T47D (cell line): ENCODE data around the gene NUDCD2.
"Not testable (repeated sequence)": the region's sequence is repeated elsewhere in the genome, so short reads cannot be mapped to it uniquely, and the experiment has no call there.

Experiments
- DNase-seq, 2 experiments: peaks; one replicate each; pipeline versions ENCODE4 v3.0.0 to v3.0.0-alpha.2; 2011 to 2012; ENCODE audit warnings: low read depth in 1 of 2, low spot score in 1 of 2
- JUND ChIP-seq: IDR thresholded peaks from 2 replicates; pipeline ENCODE4 v1.6.1; 2012; ENCODE audit warnings: low read depth
- in situ Hi-C: cut with HindIII; loops from 2 replicates; pipeline ENCODE4 v1.10.0; 2016; ENCODE audit warnings: low sequenced_read_pairs, low pct_unique_long_range_greater_than_20kb

NUDCD2 gene

GRCh38 chr5:163456840-163457239, 3.1 kb downstream of the NUDCD2 start:
- in situ Hi-C loops: no loop called here
- DNase-seq: no peak
- TF ChIP-seq JUND: no peak

GRCh38 chr5:163456029-163456589, 3.8 kb downstream of the NUDCD2 start:
- DNase-seq: no peak
- in situ Hi-C loops: no loop called here
- no peak for TF ChIP-seq JUND

GRCh38 chr5:163455406-163455805, 4.5 kb downstream of the NUDCD2 start:
- in situ Hi-C loops: not testable (repeated sequence)

GRCh38 chr5:163453705-163454104, 6.2 kb downstream of the NUDCD2 start:
- DNase-seq: no peak
- TF ChIP-seq JUND: no peak
- in situ Hi-C loops: no loop called here

More at GRCh38 chr5:163455406-163455805, 4.5 kb downstream of the NUDCD2 start:
- DNase-seq: not testable (repeated sequence)

- in situ Hi-C loops: no loop called here
- no peak for TF ChIP-seq JUND
Measured at GRCh38 chr5:163451489-163451888, 8.4 kb downstream of the NUDCD2 start.

GRCh38 chr5:163448491-163448890, 11.4 kb downstream of the NUDCD2 start:
- no peak for DNase-seq
- no peak for TF ChIP-seq JUND
- in situ Hi-C loops: no loop called here

More at GRCh38 chr5:163451489-163451888, 8.4 kb downstream of the NUDCD2 start:
- no peak for DNase-seq

GRCh38 chr5:163447875-163448274, 12.0 kb downstream of the NUDCD2 start:
- no peak for TF ChIP-seq JUND
- DNase-seq: no peak
- in situ Hi-C loops: no loop called here

GRCh38 chr5:163447191-163447590, 12.7 kb downstream of the NUDCD2 start:
- in situ Hi-C loops: no loop called here
- TF ChIP-seq JUND: no peak
- DNase-seq: no peak

GRCh38 chr5:163445345-163445744, 14.6 kb downstream of the NUDCD2 start:
- TF ChIP-seq JUND: no peak
- no peak for DNase-seq
- in situ Hi-C loops: no loop called here

- no peak for DNase-seq
- no peak for TF ChIP-seq JUND
- in situ Hi-C loops: no loop called here
Measured at GRCh38 chr5:163444526-163444925, 15.4 kb downstream of the NUDCD2 start.

GRCh38 chr5:163440954-163441353, 18.9 kb downstream of the NUDCD2 start:
- no peak for DNase-seq
- TF ChIP-seq JUND: no peak
- in situ Hi-C loops: no loop called here

GRCh38 chr5:163439092-163439425, 20.8 kb downstream of the NUDCD2 start:
- no peak for DNase-seq
- in situ Hi-C loops: no loop called here
- TF ChIP-seq JUND: no peak

GRCh38 chr5:163437309-163438182, 22.4 kb downstream of the NUDCD2 start, which contains the start of gene CCNG1:
TSS of gene CCNG1 (plus strand) at chr5:163437595. CDS start at chr5:163439257, 1,662 bp downstream.
- in situ Hi-C loops: no loop called here
- DNase-seq: peak; percentile 94 to 98
- TF ChIP-seq JUND: no peak
